IMR-90 (cell line): ENCODE measurements around the gene TNS3. TPM values are rescaled to one million over a fixed set of nuclear protein-coding genes. Genes with fewer than 3 reads are reported as not detected.
A peak's percentile ranks its signal among the peaks of the same experiment; 100 is the strongest.

Experiments used
- ATAC-seq: fragments of 200-7000 bp; cut with Tn5 transposase; 2 replicates; pipeline ENCODE4 v1.9.1; 2020; ENCODE audit warnings: low read depth, mild to moderate bottlenecking, moderate library complexity
- BruUV-seq: library from RNA; stranded (reverse); fragments of 400-500 nt; replicated peaks from 2 replicates; lab custom pipeline; 2021; lab: Mats Ljungman, UMichigan
- CTCF ChIA-PET: fragments of 300-600 bp; formaldehyde crosslinking; extraction: SDS; loops from one replicate; lab custom pipeline; 2021; ENCODE audit warnings: antibody characterized with exemption; lab: Yijun Ruan, JAX
- POLR2A ChIA-PET: fragments of 300-600 bp; sonication (Branson Sonifier 250); formaldehyde crosslinking; loops from one replicate; lab custom pipeline; 2022; ENCODE audit warnings: antibody characterized with exemption; ENCODE audit not compliant: unreplicated experiment; lab: Charles Lee
- DNase-seq: peaks from one replicate; pipeline ENCODE4 v3.0.0; 2013
- H2AFZ ChIP-seq: replicated peaks from 2 replicates; pipeline ENCODE3; 2013; ENCODE audit warnings: low read length, mild to moderate bottlenecking; ENCODE audit not compliant: poor library complexity
- H2AK5ac ChIP-seq: 2 replicates; pipeline ENCODE4 v1.6.1; 2013; ENCODE audit warnings: low read depth, low read length, inconsistent platforms
- H2AK9ac ChIP-seq: replicated peaks from 2 replicates; pipeline ENCODE3; 2013; ENCODE audit warnings: mild to moderate bottlenecking, low read depth, low read length, moderate library complexity; ENCODE audit not compliant: poor library complexity
- H2BK120ac ChIP-seq: 2 replicates; pipeline ENCODE4 v1.6.1; 2013; ENCODE audit warnings: low read depth, low read length, inconsistent platforms
- H2BK15ac ChIP-seq: 3 replicates; pipeline ENCODE4 v1.6.1; 2013; ENCODE audit warnings: low read depth, low read length, inconsistent platforms
- H2BK20ac ChIP-seq: 2 replicates; pipeline ENCODE4 v1.6.1; 2013; ENCODE audit warnings: low read depth, mild to moderate bottlenecking, inconsistent platforms, low read length, moderate library complexity
- H2BK5ac ChIP-seq: 2 replicates; pipeline ENCODE4 v1.6.1; 2013; ENCODE audit warnings: mild to moderate bottlenecking, low read depth, low read length, inconsistent platforms; ENCODE audit not compliant: poor library complexity, severe bottlenecking
- H3K14ac ChIP-seq: replicated peaks from 2 replicates; pipeline ENCODE4 v1.6.1; 2013; ENCODE audit warnings: low read depth, low read length, inconsistent platforms
- H3K18ac ChIP-seq: 2 replicates; pipeline ENCODE4 v1.6.1; 2013; ENCODE audit warnings: low read depth, low read length, control low read depth
- H3K23ac ChIP-seq: 2 replicates; pipeline ENCODE4 v1.6.1; 2013; ENCODE audit warnings: low read depth, low read length, inconsistent platforms
- H3K27ac ChIP-seq: 2 replicates; pipeline ENCODE4 v1.5.1; 2013; ENCODE audit warnings: mild to moderate bottlenecking, control low read depth, low read length; ENCODE audit not compliant: insufficient read depth
- H3K27me3 ChIP-seq: 2 replicates; pipeline ENCODE4 v1.6.1; 2013; ENCODE audit warnings: low read length; ENCODE audit not compliant: control insufficient read depth, insufficient read depth
- H3K36me3 ChIP-seq: 2 replicates; pipeline ENCODE4 v1.6.1; 2013; ENCODE audit warnings: low read length, mixed read lengths; ENCODE audit not compliant: control insufficient read depth, insufficient read depth
- H3K4ac ChIP-seq: 2 replicates; pipeline ENCODE4 v1.6.1; 2013; ENCODE audit warnings: low read depth, low read length, inconsistent platforms
- H3K4me1 ChIP-seq: 2 replicates; pipeline ENCODE4 v1.6.1; 2013; ENCODE audit warnings: low read length, mixed read lengths; ENCODE audit not compliant: control insufficient read depth, insufficient read depth
- H3K4me2 ChIP-seq: 2 replicates; pipeline ENCODE4 v1.6.1; 2013; ENCODE audit warnings: low read depth, mild to moderate bottlenecking, control low read depth, low read length, moderate library complexity
- H3K4me3 ChIP-seq: 2 replicates; pipeline ENCODE4 v1.5.1; 2013; ENCODE audit warnings: low read depth, mild to moderate bottlenecking, control low read depth, low read length, moderate library complexity; ENCODE audit not compliant: insufficient read depth
- H3K56ac ChIP-seq: 2 replicates; pipeline ENCODE4 v1.6.1; 2013; ENCODE audit warnings: low read length, inconsistent platforms; ENCODE audit not compliant: insufficient read depth; ENCODE audit errors: extremely low read depth
- H3K79me1 ChIP-seq, 2 experiments: 2 replicates each; pipeline ENCODE4 v1.6.1; 2013; ENCODE audit warnings: low read length in 2 of 2, inconsistent platforms in 1 of 2, low read depth in 1 of 2
- H3K9ac ChIP-seq: 2 replicates; pipeline ENCODE4 v1.6.1; 2013; ENCODE audit warnings: low read depth, low read length, control low read depth
- H3K9me1 ChIP-seq: 2 replicates; pipeline ENCODE4 v1.6.1; 2013; ENCODE audit warnings: low read length, inconsistent platforms; ENCODE audit not compliant: insufficient read depth
- H3K9me3 ChIP-seq: 2 replicates; pipeline ENCODE4 v1.6.1; 2013; ENCODE audit warnings: low read length; ENCODE audit not compliant: control insufficient read depth, insufficient read depth
- H4K20me1 ChIP-seq: 2 replicates; pipeline ENCODE4 v1.6.1; 2013; ENCODE audit warnings: low read length, inconsistent platforms; ENCODE audit not compliant: insufficient read depth
- H4K5ac ChIP-seq: 2 replicates; pipeline ENCODE4 v1.6.1; 2013; ENCODE audit warnings: mild to moderate bottlenecking, low read depth, low read length, control low read depth
- H4K8ac ChIP-seq, 2 experiments: 2 replicates each; pipeline ENCODE4 v1.6.1; 2013; ENCODE audit warnings: low read depth in 2 of 2, low read length in 2 of 2, control low read depth in 1 of 2, inconsistent platforms in 1 of 2
- H4K91ac ChIP-seq: 2 replicates; pipeline ENCODE4 v1.6.1; 2013; ENCODE audit warnings: low read depth, low read length, inconsistent platforms; ENCODE audit not compliant: insufficient read depth
- BHLHE40 ChIP-seq: fragments of 150-350 bp; IDR thresholded peaks from 2 replicates; pipeline ENCODE4 v1.6.1; 2016; ENCODE audit warnings: mild to moderate bottlenecking, low read depth, low read length
- CEBPB ChIP-seq: IDR thresholded peaks from 2 replicates; pipeline ENCODE4 v1.6.1; 2012; ENCODE audit warnings: low read depth, low read length, improper control_type of control experiment
- CHD1 ChIP-seq: IDR thresholded peaks from 2 replicates; pipeline ENCODE4 v1.6.1; 2012; ENCODE audit warnings: low read depth, low read length, improper control_type of control experiment
- MAFK ChIP-seq: IDR thresholded peaks from 2 replicates; pipeline ENCODE4 v1.6.1; 2012; ENCODE audit warnings: low read depth, low read length, improper control_type of control experiment
- MAZ ChIP-seq: IDR thresholded peaks from 2 replicates; pipeline ENCODE4 v1.6.1; 2012; ENCODE audit warnings: low read depth, mild to moderate bottlenecking, low read length, improper control_type of control experiment, moderate library complexity, borderline replicate concordance
- NFE2L2 ChIP-seq: fragments of 150-350 bp; IDR thresholded peaks from 2 replicates; pipeline ENCODE4 v1.6.1; 2016; ENCODE audit warnings: low read depth, mild to moderate bottlenecking, low read length
- RAD21 ChIP-seq: IDR thresholded peaks from 2 replicates; pipeline ENCODE4 v1.6.1; 2012; ENCODE audit warnings: low read length, improper control_type of control experiment
- RCOR1 ChIP-seq: IDR thresholded peaks from 2 replicates; pipeline ENCODE4 v1.6.1; 2012; ENCODE audit warnings: mild to moderate bottlenecking, low read length, improper control_type of control experiment; ENCODE audit not compliant: insufficient replicate concordance
- RFX5 ChIP-seq: IDR thresholded peaks from 2 replicates; pipeline ENCODE4 v1.8.0; 2012; ENCODE audit warnings: low read depth, mild to moderate bottlenecking, low read length, moderate library complexity
- WGBS, 2 experiments: methylation state at CpG; one replicate each; pipeline versions ENCODE4 v1.1.5 to v1.1.7; 2013; ENCODE audit warnings: missing lambda C conversion rate in 2 of 2; ENCODE audit not compliant: insufficient read length in 1 of 2; ENCODE audit errors: extremely low coverage in 2 of 2; 5-methylcytosine and 5-hydroxymethylcytosine counted together
- dilution Hi-C: fragments of 300-500 bp; cut with HindIII; formaldehyde crosslinking; loops from one replicate; pipeline ENCODE4 v1.14.3; 2018; ENCODE audit warnings: low sequenced_read_pairs; ENCODE audit not compliant: unreplicated experiment
- in situ Hi-C: fragments of 300-500 bp; cut with MboI; formaldehyde crosslinking; loops from 3 replicates; pipeline ENCODE4 v1.14.3; 2019; ENCODE audit warnings: low sequenced_read_pairs, inconsistent platforms, mixed read lengths
- intact Hi-C: fragments of 100-400 bp; cut with micrococcal nuclease; formaldehyde crosslinking; loops from 2 replicates; pipeline ENCODE4 v1.10.0; 2022
- polyA plus RNA-seq, 3 experiments: library from polyadenylated mRNA; depleted of rRNA; stranded (reverse); fragments of >200 nt; gene quantifications; 2 replicates each; pipeline ENCODE4 v1.2.3, GENCODE V29; 2012; ENCODE audit warnings: low replicate concordance in 1 of 3
- total RNA-seq: library from RNA; depleted of rRNA; stranded (reverse); fragments of >200 nt; gene quantifications from 2 replicates; pipeline ENCODE4 v1.2.3, GENCODE V29; 2012

TNS3 gene
- total and polyA plus RNA-seq, 2 of the 4 experiments (the other 2 are of a cell fraction) = 64.3 to 79.2 TPM

DNA sequence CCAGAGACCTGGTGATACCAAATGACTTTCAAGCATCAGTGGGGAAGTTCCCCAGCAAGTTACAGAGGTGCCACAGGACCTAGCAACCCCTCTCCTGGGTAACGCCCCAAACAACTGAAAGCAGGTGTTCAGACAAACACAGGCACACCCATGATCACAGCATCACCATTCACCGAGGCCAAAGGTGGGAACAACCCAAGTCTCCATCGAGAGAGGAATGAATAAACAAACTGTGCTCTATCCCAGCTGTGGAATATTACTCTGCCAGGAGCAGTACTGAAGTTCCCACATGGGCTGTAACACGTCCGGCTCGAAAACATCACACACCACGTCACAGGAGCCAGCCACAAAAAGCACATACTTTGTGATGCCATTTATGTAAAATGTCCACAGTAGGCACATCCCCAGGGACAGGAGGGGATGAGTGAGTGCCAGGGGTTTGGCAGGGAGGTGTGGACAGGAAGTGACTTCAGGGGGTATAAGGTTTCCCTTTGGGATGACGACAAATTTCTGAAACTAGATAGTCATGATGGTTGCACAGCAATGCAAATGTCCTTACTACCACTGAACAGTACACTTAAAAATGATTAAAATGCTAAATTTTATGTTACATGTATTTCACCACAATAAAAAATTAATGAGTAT lies 222.8 kb downstream of the TNS3 start:
- intact Hi-C loops (no loop called here), dilution Hi-C loops (no loop called here), in situ Hi-C loops (no loop called here)
- no CpG with 5 or more reads among the region's 8 CpGs for WGBS, 2 experiments
- Histone ChIP-seq H3K27ac (no peak overlapping the region), H3K4ac (no peak overlapping the region), H3K18ac (no peak overlapping the region), H3K23ac (no peak overlapping the region), H4K91ac (no peak overlapping the region), H4K5ac (no peak overlapping the region), H3K14ac (no peak overlapping the region; the same call in 1 of the 2 replicates), H3K9me3 (no peaks in the 10 kb centered on the region), H2BK20ac (no peak overlapping the region), H3K79me1 (peaks cover 57 to 96% of the 10 kb centered on the region in 2 experiments), H3K9me1 (peaks cover 46% of the 10 kb centered on the region), H4K20me1 (peaks cover 97% of the 10 kb centered on the region), H2BK15ac (no peak overlapping the region), H2AK9ac (no peak overlapping the region), H3K4me1 (peaks cover 10% of the 10 kb centered on the region), H3K4me3 (no peak overlapping the region), H4K8ac (no peak overlapping the region), H2AFZ (no peak overlapping the region), H3K9ac (no peak overlapping the region), H3K4me2 (no peak overlapping the region), H3K36me3 (peaks cover 23% of the 10 kb centered on the region), H3K56ac (no peak overlapping the region), H3K27me3 (no peaks in the 10 kb centered on the region), H2BK5ac (no peak overlapping the region), H2AK5ac (no peak overlapping the region), H2BK120ac (no peak overlapping the region)
- DNase-seq = peak; percentile 27
- ATAC-seq = no peak
- CTCF ChIA-PET = no interaction called here
- BruUV-seq = no TSS peak
- TF ChIP-seq MAZ (no peak), RCOR1 (no peak), RFX5 (no peak), CHD1 (no peak), NFE2L2 (no peak), CEBPB (no peak), BHLHE40 (no peak), RAD21 (no peak), MAFK (no peak)
- POLR2A ChIA-PET = no interaction called here
